GM18909 (cell line): ENCODE measurements around the gene TRPM3.
A peak's percentile ranks its signal among the peaks of the same experiment; 100 is the strongest.

ENCODE experiments used
- ATAC-seq: cut with Tn5 transposase; IDR thresholded peaks from one replicate; pipeline ENCODE4 v1.9.1; 2021; ENCODE audit warnings: mild to moderate bottlenecking; ENCODE audit not compliant: unreplicated experiment, poor library complexity

TRPM3 gene

GRCh38 chr9:70510157-70510770 lies 611.2 kb downstream of the TRPM3 start:
- ATAC-seq = no peak

- no peak for ATAC-seq
Measured at GRCh38 chr9:70506159-70506558, 615.3 kb downstream of the TRPM3 start.

- no peak for ATAC-seq
Measured at GRCh38 chr9:70504834-70505233, 616.6 kb downstream of the TRPM3 start.

GRCh38 chr9:70502690-70503089 lies 618.7 kb downstream of the TRPM3 start:
- ATAC-seq = no peak

- no peak for ATAC-seq
Measured at GRCh38 chr9:70500793-70501192, 620.6 kb downstream of the TRPM3 start.

- ATAC-seq = no peak
Measured at GRCh38 chr9:70499621-70500020, 621.8 kb downstream of the TRPM3 start.

- ATAC-seq = no peak
Measured at GRCh38 chr9:70498866-70499265, 622.6 kb downstream of the TRPM3 start.

- no peak for ATAC-seq
Measured at GRCh38 chr9:70496244-70496643, 625.2 kb downstream of the TRPM3 start.

GRCh38 chr9:70495514-70495913 lies 625.9 kb downstream of the TRPM3 start:
- no peak for ATAC-seq

- no peak for ATAC-seq
Measured at GRCh38 chr9:70494221-70494620, 627.2 kb downstream of the TRPM3 start.

- no peak for ATAC-seq
Measured at GRCh38 chr9:70493029-70493428, 628.4 kb downstream of the TRPM3 start.

- no peak for ATAC-seq
Measured at GRCh38 chr9:70492319-70492777, 629.1 kb downstream of the TRPM3 start.

GRCh38 chr9:70491426-70492318 lies 629.7 kb downstream of the TRPM3 start:
- ATAC-seq = no peak

- ATAC-seq = no peak
Measured at GRCh38 chr9:70490478-70490877, 630.9 kb downstream of the TRPM3 start.

GRCh38 chr9:70488793-70489105 lies 632.7 kb downstream of the TRPM3 start:
- no peak for ATAC-seq

- ATAC-seq = no peak
Measured at GRCh38 chr9:70488098-70488792, 633.2 kb downstream of the TRPM3 start.

GRCh38 chr9:70486127-70486526 lies 635.3 kb downstream of the TRPM3 start:
- ATAC-seq = no peak

GRCh38 chr9:70485273-70485858 lies 636.1 kb downstream of the TRPM3 start:
- ATAC-seq = no peak

GRCh38 chr9:70484232-70485130 lies 636.9 kb downstream of the TRPM3 start:
- peak; percentile 59 for ATAC-seq

GRCh38 chr9:70481471-70481870 lies 640.0 kb downstream of the TRPM3 start:
- no peak for ATAC-seq
